CD4-positive, CD25-positive, alpha-beta regulatory T cell (primary cell): Measurements from ENCODE around the gene SOWAHA. TPM values are rescaled to one million over a fixed set of nuclear protein-coding genes. Genes with fewer than 3 reads are reported as not detected.

ENCODE experiments used
- ATAC-seq, 2 donors: fragments of 150-1000 bp; cut with Tn5 transposase; one replicate each; pipeline ENCODE4 v1.10.0; 2021; ENCODE audit warnings: low read depth in 2 of 2, moderate number of reproducible peaks in 2 of 2, moderate library complexity in 1 of 2
- DNase-seq, 3 donors: peaks; one replicate each; pipeline versions ENCODE4 v3.0.0 to v3.0.0-alpha.2; 2012 to 2022; ENCODE audit warnings: mixed read lengths in 1 of 3
- H3K27ac ChIP-seq: one replicate; pipeline ENCODE4 v1.7.0; 2013; ENCODE audit warnings: mild to moderate bottlenecking, low read length; ENCODE audit not compliant: insufficient read depth, poor library complexity, severe bottlenecking
- H3K27me3 ChIP-seq: one replicate; pipeline ENCODE4 v1.7.0; 2013; ENCODE audit warnings: low read length; ENCODE audit not compliant: control insufficient read depth, insufficient read depth
- H3K36me3 ChIP-seq: one replicate; pipeline ENCODE4 v1.7.0; 2013; ENCODE audit warnings: mild to moderate bottlenecking, low read length, moderate library complexity; ENCODE audit not compliant: control insufficient read depth, insufficient read depth
- H3K4me1 ChIP-seq: 2 replicates; pipeline ENCODE4 v1.7.0; 2013; ENCODE audit warnings: mild to moderate bottlenecking, low read length; ENCODE audit not compliant: insufficient read depth, control insufficient read depth, poor library complexity, severe bottlenecking
- H3K4me3 ChIP-seq: one replicate; pipeline ENCODE4 v1.7.0; 2013; ENCODE audit warnings: low read depth, mild to moderate bottlenecking, low read length, moderate library complexity
- H3K9me3 ChIP-seq, 2 experiments: 1 replicate in 1 of 2; 2 replicates in 1 of 2; pipeline ENCODE4 v1.7.0; 2013; ENCODE audit warnings: low read length in 2 of 2, mild to moderate bottlenecking in 1 of 2, moderate library complexity in 1 of 2; ENCODE audit not compliant: control insufficient read depth in 2 of 2
- H3K27ac Mint-ChIP-seq, 3 donors: one replicate each; pipeline ENCODE4 v1.8.0; 2020 to 2022; ENCODE audit warnings: mild to moderate bottlenecking in 3 of 3, mixed read lengths in 3 of 3, moderate library complexity in 2 of 3
- H3K27me3 Mint-ChIP-seq: one replicate; pipeline ENCODE4 v1.8.0; 2022; ENCODE audit warnings: mild to moderate bottlenecking, mixed read lengths
- H3K36me3 Mint-ChIP-seq: one replicate; pipeline ENCODE4 v1.8.0; 2020; ENCODE audit warnings: mixed read lengths
- H3K4me1 Mint-ChIP-seq, 4 donors: one replicate each; pipeline ENCODE4 v1.8.0; 2020 to 2022; ENCODE audit warnings: mixed read lengths in 4 of 4, mild to moderate bottlenecking in 1 of 4
- H3K4me3 Mint-ChIP-seq, 4 donors: one replicate each; pipeline ENCODE4 v1.8.0; 2020 to 2022; ENCODE audit warnings: mild to moderate bottlenecking in 4 of 4, mixed read lengths in 4 of 4, moderate library complexity in 3 of 4
- H3K9me3 Mint-ChIP-seq, 7 donors: one replicate each; pipeline ENCODE4 v1.8.0; 2020 to 2022; ENCODE audit warnings: mixed read lengths in 7 of 7, mild to moderate bottlenecking in 3 of 7, moderate library complexity in 2 of 7
- polyA plus RNA-seq, 4 donors: library from polyadenylated mRNA; unstranded; fragments of 300-500 nt; fragmentation: Illumina TruSeq; gene quantifications; one replicate each; pipeline ENCODE4 v1.2.3, GENCODE V29; 2021
- total RNA-seq: library from RNA; stranded (reverse); gene quantifications from one replicate; pipeline ENCODE4 v1.2.3, GENCODE V29; 2022

SOWAHA gene
- total and polyA plus RNA-seq, 5 donors from 2014 or later: not detected

DNA sequence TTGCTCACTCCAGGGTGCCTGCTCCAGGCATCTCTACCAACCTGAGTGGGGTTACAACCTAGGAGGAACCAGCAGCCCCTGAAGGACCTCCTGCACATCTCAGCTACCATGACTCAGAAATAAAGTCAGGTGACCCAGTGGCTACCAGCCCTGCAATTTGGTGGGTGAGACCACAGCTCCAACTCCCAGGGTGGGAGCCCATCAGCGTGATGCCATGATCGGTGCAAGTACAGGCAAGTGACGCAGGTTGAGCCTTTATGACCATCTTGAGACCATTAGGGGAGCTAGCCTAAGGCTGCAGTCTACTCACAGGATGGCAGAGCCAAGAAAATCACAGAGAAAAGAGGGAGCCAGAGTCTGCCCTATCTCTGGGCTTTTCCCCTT is 44.6 kb upstream of the SOWAHA start:
- H3K36me3 ChIP-seq: no peaks in the 10 kb centered on the region
- DNase-seq (no peak), ATAC-seq (no peak)
- no peaks in the 10 kb centered on the region for H3K4me1 ChIP-seq
- Mint-ChIP-seq H3K27ac (no peak overlapping the region), H3K27me3 (no peaks in the 10 kb centered on the region), H3K4me3 (no peak overlapping the region), H3K36me3 (no peaks in the 10 kb centered on the region), H3K9me3 (no peaks in the 10 kb centered on the region), H3K4me1 (peaks cover 0 to 2% (median 0%) of the 10 kb centered on the region in 4 donors)
- H3K27me3 ChIP-seq: no peaks in the 10 kb centered on the region
- no peak overlapping the region for H3K4me3 ChIP-seq
- no peaks in the 10 kb centered on the region for H3K9me3 ChIP-seq
- H3K27ac ChIP-seq: no peak overlapping the region

GRCh38 chr5:132770476-132771159 is 42.5 kb upstream of the SOWAHA start:
- Mint-ChIP-seq H3K4me1 (peaks cover 1 to 7% (median 3%) of the 10 kb centered on the region in 4 donors), H3K4me3 (peak overlapping the region in 1 of 4 donors; percentile 9), H3K27me3 (no peaks in the 10 kb centered on the region), H3K9me3 (no peaks in the 10 kb centered on the region), H3K27ac (no peak overlapping the region), H3K36me3 (no peaks in the 10 kb centered on the region)
- H3K27me3 ChIP-seq: no peaks in the 10 kb centered on the region
- no peaks in the 10 kb centered on the region for H3K9me3 ChIP-seq
- H3K36me3 ChIP-seq: no peaks in the 10 kb centered on the region
- DNase-seq (no peak), ATAC-seq (no peak)
- no peak overlapping the region for H3K4me3 ChIP-seq
- H3K4me1 ChIP-seq: no peaks in the 10 kb centered on the region
- H3K27ac ChIP-seq: no peak overlapping the region

DNA sequence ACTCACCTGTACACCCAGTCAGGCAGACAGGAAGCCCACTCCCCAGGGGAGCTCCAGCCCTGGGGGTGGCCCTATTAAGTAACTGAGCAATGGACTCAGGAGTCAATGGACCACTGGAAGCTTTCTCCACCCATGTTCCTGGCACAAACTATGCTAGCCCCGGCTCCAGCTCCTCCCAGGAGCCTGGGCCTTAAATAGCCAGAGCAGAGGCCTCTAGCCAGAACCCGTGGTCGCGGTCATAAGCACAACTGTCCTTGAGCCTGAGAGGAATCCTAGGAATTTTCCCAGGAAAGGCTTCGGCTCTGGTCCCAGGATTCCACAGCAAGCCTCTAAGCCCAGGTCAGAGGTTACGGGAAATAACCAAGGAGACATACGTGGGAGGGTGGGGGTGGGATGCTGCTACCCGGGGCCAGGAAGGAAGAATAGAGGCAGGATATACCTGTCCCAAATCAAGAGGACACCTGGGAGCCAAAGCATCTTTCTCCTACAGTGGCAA is 41.6 kb upstream of the SOWAHA start:
- Mint-ChIP-seq H3K36me3 (no peaks in the 10 kb centered on the region), H3K27ac (no peak overlapping the region), H3K4me3 (peak overlapping the region in 1 of 4 donors; percentile 9), H3K27me3 (peaks cover 7% of the 10 kb centered on the region), H3K9me3 (no peaks in the 10 kb centered on the region), H3K4me1 (peaks cover 3 to 13% (median 7%) of the 10 kb centered on the region in 4 donors)
- DNase-seq (no peak), ATAC-seq (no peak)
- Histone ChIP-seq H3K4me1 (peaks cover 6% of the 10 kb centered on the region), H3K36me3 (no peaks in the 10 kb centered on the region), H3K27ac (no peak overlapping the region), H3K27me3 (no peaks in the 10 kb centered on the region), H3K4me3 (no peak overlapping the region), H3K9me3 (no peaks in the 10 kb centered on the region)

DNA sequence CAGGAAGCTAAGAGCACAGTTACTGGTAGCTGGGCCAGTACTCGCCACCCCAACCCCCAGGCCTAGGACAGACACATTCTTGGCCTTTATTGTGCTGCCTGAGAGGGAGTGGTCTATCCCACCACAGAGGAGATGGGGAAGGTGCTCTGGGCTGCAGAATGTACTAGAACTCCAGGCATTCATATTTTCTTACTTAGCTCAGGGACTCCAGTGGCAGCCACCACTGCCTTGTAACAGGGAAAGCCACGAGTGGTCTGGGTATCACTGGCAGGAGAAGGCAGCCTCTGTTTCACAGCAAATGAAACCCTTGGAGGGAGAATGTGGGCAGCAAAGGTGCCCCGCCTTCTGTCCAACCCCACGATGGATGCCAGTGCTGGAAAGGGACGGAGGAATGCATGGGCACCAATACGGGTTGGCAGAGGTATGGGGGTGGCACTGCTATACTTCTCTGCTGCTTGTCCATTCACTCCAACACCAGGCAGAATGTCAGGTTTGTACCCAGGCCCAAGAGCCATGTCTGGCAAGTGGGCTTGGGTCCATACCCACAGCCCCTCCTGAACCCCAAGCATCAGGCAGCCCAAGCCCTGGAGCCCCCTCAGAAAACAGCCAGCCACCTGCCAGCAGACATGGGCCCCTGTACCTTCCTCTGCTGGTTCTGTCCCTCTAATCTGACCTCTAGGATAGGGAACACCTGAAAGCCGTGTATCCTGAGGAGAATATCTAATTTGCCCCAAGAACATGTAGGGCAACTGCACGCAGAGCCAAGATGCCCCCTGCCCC is 40.6 kb upstream of the SOWAHA start:
- Histone ChIP-seq H3K27ac (no peak overlapping the region), H3K36me3 (no peaks in the 10 kb centered on the region), H3K27me3 (no peaks in the 10 kb centered on the region), H3K4me1 (peaks cover 10% of the 10 kb centered on the region), H3K4me3 (no peak overlapping the region), H3K9me3 (no peaks in the 10 kb centered on the region)
- Mint-ChIP-seq H3K36me3 (no peaks in the 10 kb centered on the region), H3K27ac (no peak overlapping the region), H3K4me3 (peak overlapping the region in 1 of 4 donors; percentile 63), H3K27me3 (peaks cover 7% of the 10 kb centered on the region), H3K4me1 (peaks cover 3 to 13% (median 7%) of the 10 kb centered on the region in 4 donors), H3K9me3 (no peaks in the 10 kb centered on the region)
- ATAC-seq: no peak
- DNase-seq: no peak

DNA sequence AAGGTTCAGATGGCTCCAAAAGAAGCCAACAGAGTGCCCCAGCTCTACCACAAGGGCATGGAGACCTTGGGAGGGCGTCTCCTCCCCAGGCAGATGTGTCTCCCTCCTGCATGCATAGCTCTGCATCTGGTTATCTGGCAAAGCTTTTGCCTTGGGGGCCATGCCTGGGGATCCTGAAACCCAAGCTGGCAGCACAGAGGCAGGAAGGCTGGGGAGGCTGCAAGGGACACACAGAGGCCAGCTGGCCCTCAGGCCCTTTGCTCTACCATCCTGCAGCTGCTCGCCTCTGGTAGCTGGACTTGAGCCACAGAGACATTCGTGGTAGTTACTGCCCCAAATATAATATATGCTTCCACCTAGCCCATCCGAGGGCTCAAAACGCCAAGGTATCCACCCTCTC is 40.0 kb upstream of the SOWAHA start:
- DNase-seq (no peak), ATAC-seq (no peak)
- Mint-ChIP-seq H3K27me3 (peaks cover 8% of the 10 kb centered on the region), H3K4me1 (peaks cover 3 to 18% (median 9%) of the 10 kb centered on the region in 4 donors), H3K27ac (no peak overlapping the region), H3K4me3 (peak overlapping the region in 1 of 4 donors; percentile 81), H3K9me3 (peaks cover 0 to 1% (median 0%) of the 10 kb centered on the region in 7 donors), H3K36me3 (no peaks in the 10 kb centered on the region)
- no peak overlapping the region for H3K4me3 ChIP-seq
- peaks cover under 1% of the 10 kb centered on the region for H3K27me3 ChIP-seq
- H3K27ac ChIP-seq: no peak overlapping the region
- no peaks in the 10 kb centered on the region for H3K9me3 ChIP-seq
- H3K4me1 ChIP-seq: peaks cover 16% of the 10 kb centered on the region
- H3K36me3 ChIP-seq: no peaks in the 10 kb centered on the region

DNA sequence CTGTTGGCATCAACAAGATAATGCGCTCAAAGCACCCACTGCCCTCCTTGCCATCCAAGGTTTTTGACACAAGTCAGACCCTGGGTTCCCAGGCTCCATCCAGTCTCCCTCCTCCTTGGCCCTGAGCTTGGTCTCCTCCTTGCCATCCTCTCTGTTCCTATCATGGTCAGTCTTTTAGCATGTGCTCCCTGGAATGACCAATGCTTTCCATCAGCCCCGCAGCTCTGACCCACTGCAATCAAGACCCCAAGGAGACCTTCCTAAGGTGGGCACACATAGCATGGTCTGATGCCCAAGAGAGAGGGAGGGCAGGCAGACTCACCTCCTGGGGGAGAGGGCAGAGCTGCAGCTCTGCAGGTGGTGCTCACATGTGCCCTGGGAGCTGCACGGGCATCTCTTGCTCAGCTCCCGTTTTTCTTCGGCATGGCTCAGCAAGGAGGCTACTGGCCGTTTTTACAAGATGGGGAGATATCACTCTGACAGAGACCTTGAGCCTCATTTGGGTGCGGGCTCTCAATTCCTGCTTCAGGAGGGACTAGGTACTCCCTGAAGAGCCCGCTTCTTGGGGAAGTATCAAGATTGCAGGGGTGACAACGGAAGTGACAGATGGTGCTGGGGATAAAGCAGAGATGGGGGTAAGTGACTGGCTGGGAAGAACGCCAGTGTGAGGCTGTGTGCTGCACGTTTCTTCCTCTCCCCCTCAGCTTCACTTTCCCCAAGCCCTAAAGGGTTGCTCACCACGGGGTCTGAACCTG is 39.3 kb upstream of the SOWAHA start:
- H3K4me3 Mint-ChIP-seq: peak overlapping the region in 1 of 4 donors; percentile 81
- peaks cover 15% of the 10 kb centered on the region for H3K27me3 Mint-ChIP-seq
- no peaks in the 10 kb centered on the region for H3K36me3 Mint-ChIP-seq
- Histone ChIP-seq H3K4me3 (no peak overlapping the region), H3K27me3 (peaks cover 6% of the 10 kb centered on the region), H3K4me1 (peaks cover 18% of the 10 kb centered on the region), H3K27ac (no peak overlapping the region), H3K9me3 (no peaks in the 10 kb centered on the region), H3K36me3 (no peaks in the 10 kb centered on the region)
- ATAC-seq: no peak
- no peak for DNase-seq
- H3K9me3 Mint-ChIP-seq: peaks cover 0 to 4% (median 0%) of the 10 kb centered on the region in 7 donors
- peaks cover 5 to 21% (median 12%) of the 10 kb centered on the region in 4 donors for H3K4me1 Mint-ChIP-seq
- H3K27ac Mint-ChIP-seq: no peak overlapping the region

- Mint-ChIP-seq H3K27me3 (peaks cover 21% of the 10 kb centered on the region), H3K4me1 (peaks cover 5 to 21% (median 12%) of the 10 kb centered on the region in 4 donors), H3K36me3 (no peaks in the 10 kb centered on the region), H3K27ac (peak overlapping the region in 1 of 3 donors; percentile 14), H3K9me3 (peaks cover 0 to 4% (median 0%) of the 10 kb centered on the region in 7 donors), H3K4me3 (peak overlapping the region; percentile 7 to 81 (median 24))
- Histone ChIP-seq H3K27ac (no peak overlapping the region), H3K36me3 (no peaks in the 10 kb centered on the region), H3K4me1 (peaks cover 18% of the 10 kb centered on the region), H3K27me3 (peaks cover 12% of the 10 kb centered on the region), H3K4me3 (no peak overlapping the region), H3K9me3 (no peaks in the 10 kb centered on the region)
- no peak for DNase-seq
- ATAC-seq: no peak
Observed at GRCh38 chr5:132774406-132774805, 38.7 kb upstream of the SOWAHA start.
